ENCODE data around the gene EPHA5. TPM values are rescaled to one million over a fixed set of nuclear protein-coding genes. Genes with fewer than 3 reads are reported as not detected.

Gene EPHA5
- total RNA-seq, 1 experiment from 2014 or later, result 2.0 TPM

DNA sequence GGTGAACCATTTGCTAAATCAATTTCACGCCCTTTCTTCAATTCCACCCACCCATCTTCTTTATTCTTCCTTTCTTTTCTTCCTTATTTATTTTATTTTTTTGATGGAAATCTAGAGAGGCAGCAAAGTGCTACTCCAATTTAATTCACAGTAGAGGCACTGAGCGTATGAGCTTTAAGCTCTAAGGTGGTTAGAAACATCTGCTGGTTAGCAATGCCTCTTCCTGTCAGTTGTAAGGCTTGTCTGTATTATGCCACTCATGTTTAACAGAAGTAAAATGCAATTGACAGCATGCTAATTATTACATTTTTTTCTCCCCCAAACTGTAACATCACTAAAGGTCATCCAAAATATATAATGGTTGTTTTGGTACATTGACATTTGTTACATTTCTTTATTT, 103.8 kb downstream of the EPHA5 start:
- H3K79me2 ChIP-seq (ENCODE audit: low read length), result no peaks in the 10 kb centered on the region
- ChIA-PET POLR2A (ENCODE audit: unreplicated experiment) (no interaction called here), CTCF (no interaction called here)
- H2AFZ ChIP-seq (ENCODE audit: low read length), result no peak overlapping the region
- DNase-seq (no peak), ATAC-seq (no peak)
- no peak overlapping the region for H3K4me2 ChIP-seq (ENCODE audit: low read length)
- H3K9me3 ChIP-seq (ENCODE audit: low read length), result no peaks in the 10 kb centered on the region
- H3K4me1 ChIP-seq (ENCODE audit: insufficient read depth, low read length), result no peaks in the 10 kb centered on the region
- no peaks in the 10 kb centered on the region for H3K9me2 ChIP-seq (replicated peaks; ENCODE audit: low read length)
- intact Hi-C loops (cut with micrococcal nuclease), result no loop called here
- no peaks in the 10 kb centered on the region for H3K36me3 ChIP-seq (ENCODE audit: low read depth, low read length)
- H4K20me1 ChIP-seq (ENCODE audit: low read length), result no peaks in the 10 kb centered on the region
- TF ChIP-seq, protein P1, sequence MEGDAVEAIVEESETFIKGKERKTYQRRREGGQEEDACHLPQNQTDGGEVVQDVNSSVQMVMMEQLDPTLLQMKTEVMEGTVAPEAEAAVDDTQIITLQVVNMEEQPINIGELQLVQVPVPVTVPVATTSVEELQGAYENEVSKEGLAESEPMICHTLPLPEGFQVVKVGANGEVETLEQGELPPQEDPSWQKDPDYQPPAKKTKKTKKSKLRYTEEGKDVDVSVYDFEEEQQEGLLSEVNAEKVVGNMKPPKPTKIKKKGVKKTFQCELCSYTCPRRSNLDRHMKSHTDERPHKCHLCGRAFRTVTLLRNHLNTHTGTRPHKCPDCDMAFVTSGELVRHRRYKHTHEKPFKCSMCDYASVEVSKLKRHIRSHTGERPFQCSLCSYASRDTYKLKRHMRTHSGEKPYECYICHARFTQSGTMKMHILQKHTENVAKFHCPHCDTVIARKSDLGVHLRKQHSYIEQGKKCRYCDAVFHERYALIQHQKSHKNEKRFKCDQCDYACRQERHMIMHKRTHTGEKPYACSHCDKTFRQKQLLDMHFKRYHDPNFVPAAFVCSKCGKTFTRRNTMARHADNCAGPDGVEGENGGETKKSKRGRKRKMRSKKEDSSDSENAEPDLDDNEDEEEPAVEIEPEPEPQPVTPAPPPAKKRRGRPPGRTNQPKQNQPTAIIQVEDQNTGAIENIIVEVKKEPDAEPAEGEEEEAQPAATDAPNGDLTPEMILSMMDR (conservative IDR thresholded peaks at IDR 0.05; ENCODE audit: low read depth, low read length), result no peak
- no peak for TF ChIP-seq EZH2phosphoT487 (IDR thresholded peaks at IDR 0.05; ENCODE audit: borderline replicate concordance, low read length)
- TF ChIP-seq EZH2 (IDR thresholded peaks at IDR 0.05; ENCODE audit: low read length, unreplicated experiment), result no peak
- H3K27me3 ChIP-seq (ENCODE audit: low read length), result no peaks in the 10 kb centered on the region
- no peak overlapping the region for H3K27ac ChIP-seq (ENCODE audit: low read length)
- no peaks in the 10 kb centered on the region for H3F3A ChIP-seq (ENCODE audit: low read length, unreplicated experiment)
- no peak overlapping the region for H3K4me3 ChIP-seq (ENCODE audit: low read length)
- no TSS peak for BruUV-seq (replicated peaks)
- no peak overlapping the region for H3K9ac ChIP-seq (ENCODE audit: low read length)

DNA sequence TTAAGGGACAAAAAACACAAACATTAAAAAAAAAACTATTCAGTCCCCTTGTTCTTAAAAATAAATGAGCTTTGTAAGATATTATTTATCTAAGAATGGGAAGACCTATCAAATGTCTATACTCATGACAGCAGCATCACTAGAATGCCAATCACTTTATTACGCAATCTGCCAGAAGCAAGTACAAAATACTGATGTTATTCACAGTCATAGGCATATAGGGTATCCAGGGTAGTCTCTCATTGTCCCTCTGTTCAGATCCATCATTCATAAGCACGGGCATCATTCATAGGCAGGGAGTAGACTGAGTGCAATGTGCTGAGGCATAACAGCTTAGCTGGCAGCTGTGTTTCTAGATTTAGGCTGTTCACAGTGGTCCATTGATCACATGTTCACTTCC, 109.1 kb downstream of the EPHA5 start:
- TF ChIP-seq EZH2 (IDR thresholded peaks at IDR 0.05; ENCODE audit: low read length, unreplicated experiment) (no peak), EZH2phosphoT487 (IDR thresholded peaks at IDR 0.05; ENCODE audit: borderline replicate concordance, low read length) (no peak)
- TF ChIP-seq, protein P1 (conservative IDR thresholded peaks at IDR 0.05; ENCODE audit: low read depth, low read length), result no peak
- H3F3A ChIP-seq (ENCODE audit: low read length, unreplicated experiment), result no peaks in the 10 kb centered on the region
- no peak overlapping the region for H3K9ac ChIP-seq (ENCODE audit: low read length)
- ChIA-PET POLR2A (ENCODE audit: unreplicated experiment) (no interaction called here), CTCF (no interaction called here)
- no peak overlapping the region for H3K4me3 ChIP-seq (ENCODE audit: low read length)
- intact Hi-C loops (cut with micrococcal nuclease), result no loop called here
- H3K36me3 ChIP-seq (ENCODE audit: low read depth, low read length), result no peaks in the 10 kb centered on the region
- no peaks in the 10 kb centered on the region for H4K20me1 ChIP-seq (ENCODE audit: low read length)
- no TSS peak for BruUV-seq (replicated peaks)
- DNase-seq (no peak), ATAC-seq (no peak)
- no peaks in the 10 kb centered on the region for H3K27me3 ChIP-seq (ENCODE audit: low read length)
- no peaks in the 10 kb centered on the region for H3K9me2 ChIP-seq (replicated peaks; ENCODE audit: low read length)
- H2AFZ ChIP-seq (ENCODE audit: low read length), result no peak overlapping the region
- no peaks in the 10 kb centered on the region for H3K9me3 ChIP-seq (ENCODE audit: low read length)
- no peak overlapping the region for H3K4me2 ChIP-seq (ENCODE audit: low read length)
- H3K4me1 ChIP-seq (ENCODE audit: insufficient read depth, low read length), result no peaks in the 10 kb centered on the region
- no peaks in the 10 kb centered on the region for H3K79me2 ChIP-seq (ENCODE audit: low read length)
- no peak overlapping the region for H3K27ac ChIP-seq (ENCODE audit: low read length)

DNA sequence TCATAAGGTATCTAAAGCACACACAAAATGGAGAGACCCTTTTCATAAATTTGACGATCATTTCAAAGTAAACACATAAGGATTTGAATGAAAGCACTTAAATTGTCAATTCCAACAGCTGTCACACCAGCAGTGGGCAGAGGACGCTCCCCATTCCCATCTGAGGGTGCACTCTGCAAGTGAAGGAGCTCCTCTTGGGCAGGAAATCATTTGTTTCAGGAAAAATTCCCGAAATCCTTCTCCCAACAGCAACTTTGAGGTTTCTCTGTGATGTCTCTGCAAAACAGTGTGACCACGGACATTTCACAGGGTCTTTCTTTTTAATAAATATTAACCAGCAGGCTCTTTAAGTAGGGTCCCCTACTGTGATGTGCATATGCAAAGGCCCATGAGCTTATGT, 111.0 kb downstream of the EPHA5 start:
- TF ChIP-seq EZH2 (IDR thresholded peaks at IDR 0.05; ENCODE audit: low read length, unreplicated experiment) (no peak), EZH2phosphoT487 (IDR thresholded peaks at IDR 0.05; ENCODE audit: borderline replicate concordance, low read length) (no peak)
- TF ChIP-seq, protein P1 (conservative IDR thresholded peaks at IDR 0.05; ENCODE audit: low read depth, low read length), result no peak
- Histone ChIP-seq H3K9me3 (ENCODE audit: low read length) (no peaks in the 10 kb centered on the region), H3K27ac (ENCODE audit: low read length) (no peak overlapping the region), H3K27me3 (ENCODE audit: low read length) (no peaks in the 10 kb centered on the region), H3K4me3 (ENCODE audit: low read length) (no peak overlapping the region), H3K4me2 (ENCODE audit: low read length) (no peak overlapping the region), H3K4me1 (ENCODE audit: insufficient read depth, low read length) (no peaks in the 10 kb centered on the region), H2AFZ (ENCODE audit: low read length) (peak overlapping the region; percentile 23; the same call in 1 of the 2 replicates), H3K9me2 (replicated peaks; ENCODE audit: low read length) (no peaks in the 10 kb centered on the region), H3K9ac (ENCODE audit: low read length) (no peak overlapping the region), H3F3A (ENCODE audit: low read length, unreplicated experiment) (no peaks in the 10 kb centered on the region), H3K79me2 (ENCODE audit: low read length) (no peaks in the 10 kb centered on the region), H3K36me3 (ENCODE audit: low read depth, low read length) (no peaks in the 10 kb centered on the region), H4K20me1 (ENCODE audit: low read length) (no peaks in the 10 kb centered on the region)
- ChIA-PET CTCF (no interaction called here), POLR2A (ENCODE audit: unreplicated experiment) (no interaction called here)
- intact Hi-C loops (cut with micrococcal nuclease), result no loop called here
- BruUV-seq (replicated peaks), result no TSS peak
- no peak for ATAC-seq
- no peak for DNase-seq

Data from PC-3 (cell line).